KG1 (cell line): ENCODE data around the gene PTGES3L.
"Not testable (repeated sequence)": the region's sequence is repeated elsewhere in the genome, so short reads cannot be mapped to it uniquely, and the experiment has no call there.

ENCODE experiments used
- DNase-seq: peaks from one replicate; lab custom pipeline; 2025; lab: John Stamatoyannopoulos, UW

The PTGES3L gene

GRCh38 chr17:42919522-42920077 is 60.3 kb downstream of the PTGES3L start:
- DNase-seq: not testable (repeated sequence)

GRCh38 chr17:42918902-42919521 is 60.9 kb downstream of the PTGES3L start:
- no peak for DNase-seq
